SIG-M5 (cell line): ENCODE data around the gene IQCF2.
"Not testable (repeated sequence)": the region's sequence is repeated elsewhere in the genome, so short reads cannot be mapped to it uniquely, and the experiment has no call there.

Experiments used
- DNase-seq: peaks from one replicate; lab custom pipeline; 2025; lab: John Stamatoyannopoulos, UW

The IQCF2 gene

DNA sequence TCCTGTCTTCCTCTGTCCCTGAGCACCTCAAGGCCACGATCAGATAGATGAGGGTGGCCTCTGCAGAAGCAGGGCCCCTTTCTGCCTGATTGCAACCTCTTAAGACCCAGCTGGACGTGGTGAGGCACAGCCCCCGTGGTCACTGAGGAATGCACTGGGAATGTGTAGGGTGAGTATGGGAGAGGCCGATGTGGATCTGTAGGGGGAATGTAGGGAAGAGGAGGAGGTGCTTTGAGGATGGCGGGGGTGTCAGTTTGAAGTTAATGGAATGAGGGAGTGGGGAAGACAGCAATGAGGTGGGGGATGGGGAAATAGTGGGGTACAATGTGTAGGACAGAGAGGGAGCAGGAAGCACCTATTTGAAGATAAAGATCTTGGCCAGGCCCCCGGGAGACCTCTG, 14.8 kb downstream of the IQCF2 start:
- no peak for DNase-seq

DNA sequence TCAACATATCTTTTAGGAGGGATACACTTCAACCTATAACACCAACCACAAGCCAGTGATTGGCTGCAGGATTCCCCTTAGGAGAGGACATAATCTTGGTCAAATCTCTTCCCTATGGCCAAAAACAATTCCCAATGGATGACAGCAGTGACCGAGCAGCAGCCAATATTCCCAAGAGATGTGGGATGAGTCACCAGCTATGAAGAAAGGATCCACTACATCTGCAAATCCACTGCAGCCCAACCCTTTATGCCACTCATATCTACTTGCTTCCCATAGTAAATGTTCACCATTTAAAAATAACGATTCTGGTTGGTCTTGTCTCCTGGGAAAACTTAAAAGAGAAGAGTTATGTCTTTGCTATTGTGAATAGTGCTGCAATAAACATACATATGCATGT, 18.5 kb downstream of the IQCF2 start:
- no peak for DNase-seq

DNA sequence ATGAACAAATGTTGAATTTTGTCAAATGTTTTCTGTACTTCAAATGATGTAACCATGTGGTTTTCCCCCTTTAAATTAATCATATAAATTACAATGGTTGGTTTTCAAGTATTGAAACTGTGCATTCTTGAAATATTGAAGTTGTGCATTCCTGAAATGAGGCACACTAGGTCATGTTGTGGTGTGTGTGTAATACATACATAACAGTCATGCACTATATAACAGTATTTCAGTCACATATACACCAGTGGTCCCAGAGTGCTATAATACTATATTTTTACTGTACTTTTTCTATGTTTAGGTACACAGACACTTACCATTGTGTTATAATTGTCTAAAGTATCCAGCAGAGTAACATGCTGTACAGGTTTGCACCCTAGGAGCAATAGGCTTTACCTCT, 25.0 kb downstream of the IQCF2 start:
- no peak for DNase-seq

DNA sequence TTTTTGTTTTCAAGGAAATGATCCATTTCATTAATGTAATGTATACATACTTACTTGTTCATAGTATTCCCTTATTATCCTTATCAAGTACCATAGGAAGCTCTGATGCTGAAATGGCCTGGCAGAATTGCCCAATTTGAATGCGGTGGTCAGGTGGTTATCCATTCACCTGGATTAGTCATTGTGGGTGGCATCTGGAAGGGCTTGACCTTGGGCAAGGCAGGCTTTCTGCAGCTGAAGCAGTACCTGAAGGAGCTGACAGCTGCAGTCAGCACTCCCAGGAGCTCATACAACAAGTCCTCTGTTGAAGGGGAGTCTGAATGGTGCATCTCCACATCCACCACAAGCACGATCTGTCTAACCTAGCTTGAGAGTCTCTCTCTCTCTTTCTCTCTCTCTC, 26.2 kb downstream of the IQCF2 start:
- DNase-seq: no peak

DNA sequence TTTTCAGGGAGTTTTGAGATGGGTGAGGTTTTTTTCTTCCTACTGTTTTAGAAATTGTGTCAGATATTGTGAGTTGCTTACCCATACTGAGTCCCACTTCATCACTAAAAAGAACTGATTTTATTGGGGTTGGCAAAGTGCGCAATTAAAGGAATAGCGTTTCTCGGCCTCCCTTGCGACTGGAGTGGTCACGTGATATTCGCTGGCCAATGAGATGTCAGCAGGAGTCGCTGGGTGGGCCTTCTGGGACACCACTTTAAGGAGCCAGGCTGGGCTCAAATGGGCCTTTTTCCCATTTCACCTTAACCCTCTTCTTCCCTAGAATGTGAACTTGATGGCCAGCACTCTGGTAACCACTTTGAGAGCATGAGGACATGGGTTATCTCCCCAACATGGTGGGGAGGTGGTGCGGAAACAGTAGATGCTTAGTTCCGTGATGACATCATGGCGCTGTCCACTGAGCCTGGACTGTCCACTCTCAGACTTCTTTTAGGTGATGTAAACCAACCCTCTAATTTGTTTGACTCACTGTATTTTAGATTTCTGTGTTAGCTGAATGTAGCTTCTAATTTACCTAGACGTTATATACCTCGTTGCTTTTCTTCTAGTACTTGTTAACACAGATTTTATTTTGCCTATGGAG, 27.2 kb downstream of the IQCF2 start:
- DNase-seq: no peak

DNA sequence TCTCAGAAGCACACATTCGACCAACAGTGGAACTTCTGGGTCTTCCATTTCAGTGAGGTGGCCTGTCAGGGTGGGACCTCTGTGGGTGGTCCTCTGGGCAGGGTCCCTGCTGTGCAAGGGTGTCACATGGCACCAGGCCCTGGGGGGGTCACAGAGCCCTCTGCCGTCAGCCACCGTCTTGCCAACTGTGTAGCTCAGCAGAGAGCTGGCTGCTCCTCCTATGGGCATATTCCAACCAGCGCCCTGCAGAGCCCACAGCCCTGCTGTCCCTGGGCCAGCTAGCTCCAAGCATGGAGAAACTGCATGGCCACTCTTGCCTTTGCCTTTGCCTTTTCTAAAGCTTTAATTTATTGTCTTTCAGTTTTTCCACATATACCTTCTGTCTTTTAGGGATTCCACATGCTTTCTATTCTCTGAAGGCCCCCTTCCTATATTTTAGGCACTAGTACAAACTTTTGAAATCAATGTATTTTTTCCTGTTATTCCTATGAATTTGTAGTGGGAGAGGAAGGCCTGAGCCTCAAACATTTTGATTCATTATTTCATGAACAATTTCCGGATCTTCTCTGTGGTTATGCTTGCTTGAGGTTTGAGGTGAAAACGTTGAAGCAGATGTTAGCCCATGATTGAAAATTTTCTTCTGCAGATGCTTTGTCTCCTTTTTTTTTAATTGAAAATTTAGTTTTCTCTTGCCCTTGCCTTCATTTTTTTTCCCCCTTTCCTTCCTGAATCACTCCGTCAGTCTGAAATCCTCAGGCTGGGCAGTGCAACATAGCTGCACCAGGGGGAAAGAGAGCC, 30.0 kb downstream of the IQCF2 start:
- no peak for DNase-seq

DNA sequence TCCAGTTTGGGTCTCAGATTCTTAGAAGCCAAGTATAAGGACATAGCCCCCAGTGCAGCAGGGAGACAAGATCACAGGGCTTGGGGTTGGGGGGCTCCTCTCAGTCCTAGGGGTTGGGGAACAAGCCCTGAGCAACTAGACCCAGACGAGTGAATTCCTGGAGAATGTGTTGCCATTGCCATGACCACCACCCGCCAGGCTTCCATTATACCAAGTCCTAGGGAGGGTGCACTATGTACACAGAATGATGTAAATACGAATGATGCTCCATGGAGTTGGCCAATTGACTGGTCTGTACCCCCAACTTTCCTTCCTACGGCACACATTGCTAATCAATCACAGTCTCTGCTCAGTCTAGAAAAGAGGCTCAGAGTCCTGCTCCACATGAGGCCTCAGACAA, 33.0 kb downstream of the IQCF2 start:
- DNase-seq: no peak

DNA sequence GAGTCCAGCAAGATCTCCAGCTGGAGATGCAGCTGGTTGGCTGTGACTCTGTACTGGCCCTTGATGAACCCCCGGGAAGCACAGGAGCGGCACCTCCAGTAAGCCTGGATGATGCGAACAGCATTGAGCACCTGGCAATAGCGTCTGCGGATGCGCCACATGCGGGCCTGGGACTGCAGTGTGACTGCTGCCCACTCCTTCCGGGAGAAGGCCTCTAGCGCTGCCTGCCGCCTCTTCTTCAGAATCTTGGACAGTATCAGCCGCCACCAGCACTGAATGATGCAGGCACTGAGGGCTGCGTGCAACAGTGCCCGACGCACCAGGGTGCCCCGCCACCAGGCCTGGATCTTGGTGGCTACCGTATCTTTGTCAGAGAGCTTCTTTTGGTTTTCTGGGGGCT, 33.5 kb downstream of the IQCF2 start:
- no peak for DNase-seq

DNA sequence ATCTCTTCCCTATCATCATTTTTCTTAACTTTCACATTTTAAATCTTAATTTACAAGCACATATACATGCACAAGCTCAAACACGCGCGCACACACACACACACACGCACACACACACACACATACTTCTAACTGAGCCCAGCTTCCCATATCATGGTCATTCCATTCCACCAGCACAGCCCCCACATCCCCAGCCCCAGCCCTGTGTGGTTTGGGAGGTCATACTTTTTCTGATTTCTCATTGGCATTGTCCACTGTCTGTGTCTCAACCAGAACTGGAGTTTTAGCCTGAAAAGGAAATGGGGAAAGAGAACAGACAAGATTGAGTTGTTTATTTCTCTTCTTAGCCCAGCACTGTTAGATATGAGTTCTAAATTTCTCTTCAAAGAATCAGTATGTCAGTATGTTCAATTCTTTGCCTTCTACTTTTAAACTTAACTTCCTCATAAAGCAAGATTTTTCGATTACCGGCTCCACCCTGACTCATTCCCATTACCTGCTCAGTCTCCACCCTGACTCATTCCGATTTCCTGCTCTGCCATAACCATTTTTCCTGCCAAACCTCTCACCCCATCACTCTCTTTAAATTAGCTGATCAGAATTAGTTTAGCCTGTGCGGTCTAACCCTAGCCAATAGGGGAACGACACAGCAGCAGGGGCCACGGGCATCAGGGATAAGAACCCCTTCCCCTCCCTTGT, 35.3 kb downstream of the IQCF2 start:
- no peak for DNase-seq

DNA sequence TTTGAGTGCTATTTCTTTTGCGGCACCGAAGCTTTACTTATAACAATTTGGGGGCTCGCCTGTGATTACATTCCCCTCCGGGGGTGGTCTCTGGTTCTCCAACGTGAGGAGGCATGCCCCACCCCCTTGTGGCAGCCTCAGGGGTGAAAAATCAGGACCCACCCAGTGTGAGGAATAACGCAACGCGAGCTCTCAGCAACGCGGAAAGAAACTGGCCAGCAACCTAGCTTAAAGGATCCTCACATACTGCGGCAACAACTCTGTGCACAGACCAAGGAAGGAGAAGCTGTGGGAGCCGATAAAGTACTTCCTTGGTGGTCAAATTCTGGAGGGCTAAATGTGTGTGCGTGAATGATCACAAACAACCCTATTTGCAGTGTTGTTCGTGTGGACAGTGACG, 36.0 kb downstream of the IQCF2 start:
- no peak for DNase-seq

DNA sequence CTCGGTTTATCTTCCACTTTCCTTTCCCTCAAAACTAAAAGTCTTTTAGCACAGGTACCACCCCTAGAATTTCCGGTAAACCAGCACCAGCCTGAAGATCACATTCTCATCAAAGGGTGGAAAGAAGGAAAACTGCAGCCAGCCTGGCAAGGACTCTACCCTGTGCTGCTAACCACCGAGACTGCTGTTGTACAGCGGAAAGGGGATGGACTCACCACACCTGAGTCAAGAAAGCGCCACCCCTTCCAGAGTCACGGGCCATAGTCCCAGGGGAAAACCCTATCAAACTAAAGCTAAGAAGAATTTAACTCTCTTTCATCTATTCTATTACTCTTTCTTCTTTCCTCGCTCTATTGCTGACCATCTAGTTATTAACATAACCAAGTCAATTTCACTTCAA, 38.6 kb downstream of the IQCF2 start:
- DNase-seq: not testable (repeated sequence)

DNA sequence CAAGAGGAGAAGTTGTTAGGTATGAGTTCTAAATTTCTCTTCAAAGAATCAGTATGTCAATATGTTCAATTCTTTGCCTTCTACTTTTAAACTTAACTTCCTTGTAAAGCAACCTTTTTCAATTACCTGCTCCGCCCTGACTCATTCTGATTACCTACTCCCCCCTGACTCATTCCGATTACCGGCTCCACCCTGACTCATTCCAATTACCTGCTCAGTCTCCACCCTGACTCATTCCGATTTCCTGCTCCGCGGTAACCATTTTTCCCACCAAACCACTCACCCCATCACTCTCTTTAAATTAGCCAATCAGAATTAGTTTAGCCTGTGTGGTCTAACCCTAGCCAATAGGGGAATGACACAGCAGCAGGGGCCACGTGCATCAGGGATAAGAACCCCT, 40.9 kb downstream of the IQCF2 start:
- DNase-seq: not testable (repeated sequence)

DNA sequence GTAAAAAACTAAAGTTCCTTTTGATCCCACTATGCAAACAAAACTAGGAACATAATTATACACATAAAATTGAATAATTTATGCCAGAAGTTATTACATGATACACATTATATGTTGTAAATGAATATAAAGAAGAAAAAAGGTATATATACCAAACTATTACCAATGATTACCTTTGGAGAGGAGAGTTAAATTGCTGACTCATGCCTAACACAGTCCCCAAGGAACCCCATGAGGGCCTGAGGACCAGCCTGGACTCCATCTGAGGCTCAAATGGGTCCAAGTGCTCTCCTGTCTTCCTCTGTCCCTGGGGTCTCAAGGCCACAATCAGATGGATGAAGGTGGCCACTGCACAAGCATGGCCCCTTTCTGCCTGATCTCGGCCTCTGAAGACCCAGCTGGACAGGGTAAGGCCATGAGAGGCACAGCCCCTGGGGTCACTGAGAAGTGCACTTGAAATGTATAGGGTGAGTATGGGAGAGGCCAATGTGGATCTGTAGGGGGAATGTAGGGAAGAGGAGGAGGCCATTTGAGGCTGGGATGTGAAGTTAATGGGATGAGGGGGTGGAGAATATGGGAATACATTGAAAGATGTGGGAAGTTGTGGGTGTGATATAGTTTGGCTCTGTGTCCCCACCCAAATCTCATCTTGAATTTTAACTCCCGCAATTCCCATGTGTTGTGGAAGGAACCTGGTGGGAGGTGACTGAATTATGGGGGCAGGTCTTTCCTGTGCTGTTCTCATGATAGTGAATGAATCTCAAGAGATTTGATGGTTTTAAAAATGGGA, 42.8 kb downstream of the IQCF2 start:
- DNase-seq: no peak

DNA sequence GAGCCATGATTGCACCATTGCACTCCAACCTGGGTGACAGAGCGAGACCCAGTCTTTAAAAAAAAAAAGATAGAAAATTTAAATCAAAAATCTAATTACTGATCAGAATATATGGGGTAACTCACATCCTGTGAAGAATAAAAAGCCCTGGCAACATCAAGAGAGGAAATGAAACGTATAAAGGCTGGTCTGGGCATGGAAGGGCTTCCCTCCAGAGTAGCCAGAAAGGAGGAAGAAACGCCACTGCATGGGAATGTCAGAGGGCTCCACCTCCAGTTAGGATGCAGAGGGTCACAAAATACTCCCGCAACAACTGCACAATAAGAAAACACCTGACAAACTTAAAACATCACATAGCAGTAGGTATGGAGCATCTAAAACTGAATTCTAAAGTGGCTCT, 46.6 kb downstream of the IQCF2 start:
- DNase-seq: no peak
